NOMO-1 treated with DMSO at 0.1 percent for 48 hours (cell line): ENCODE data around the gene SUFU.
"Not testable (repeated sequence)": the region's sequence is repeated elsewhere in the genome, so short reads cannot be mapped to it uniquely, and the experiment has no call there.

Experiments used
- DNase-seq: peaks from one replicate; lab custom pipeline; 2025; ENCODE audit not compliant: unreplicated experiment; lab: John Stamatoyannopoulos, UW

The SUFU gene

DNA sequence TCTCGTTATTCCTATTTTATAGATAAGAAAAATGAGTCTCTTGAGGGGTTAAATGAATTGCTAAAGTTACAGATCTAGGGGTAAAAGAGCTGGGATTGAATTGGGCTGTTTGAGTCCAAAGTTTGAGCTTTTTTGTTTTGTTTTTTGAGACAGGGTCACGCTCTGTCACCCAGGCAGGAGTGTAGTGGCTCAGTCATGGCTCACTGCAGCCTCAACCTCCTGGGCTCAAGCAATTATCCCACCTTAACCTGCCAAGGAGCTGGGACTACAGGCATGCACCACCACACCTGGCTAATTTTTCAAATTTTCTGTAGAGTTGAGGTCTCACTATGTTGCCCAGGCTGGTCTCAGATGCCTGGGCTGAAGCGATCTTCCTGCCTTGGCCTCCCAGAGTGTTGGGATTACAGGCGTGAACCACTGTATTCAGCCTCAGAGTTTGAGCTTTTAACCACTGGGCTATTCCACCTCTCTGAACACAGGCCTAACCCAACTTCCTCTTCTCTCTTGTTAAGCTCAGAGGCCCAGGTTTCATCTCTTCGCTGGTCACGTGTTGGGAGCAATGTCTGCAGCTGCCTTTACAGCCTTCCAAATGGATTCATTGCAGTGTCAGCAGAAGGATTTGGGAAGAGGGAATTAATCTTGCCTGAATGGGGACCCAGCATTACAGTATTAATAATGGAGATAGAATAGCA, 8.0 kb downstream of the SUFU start:
- DNase-seq, result peak; percentile 85

DNA sequence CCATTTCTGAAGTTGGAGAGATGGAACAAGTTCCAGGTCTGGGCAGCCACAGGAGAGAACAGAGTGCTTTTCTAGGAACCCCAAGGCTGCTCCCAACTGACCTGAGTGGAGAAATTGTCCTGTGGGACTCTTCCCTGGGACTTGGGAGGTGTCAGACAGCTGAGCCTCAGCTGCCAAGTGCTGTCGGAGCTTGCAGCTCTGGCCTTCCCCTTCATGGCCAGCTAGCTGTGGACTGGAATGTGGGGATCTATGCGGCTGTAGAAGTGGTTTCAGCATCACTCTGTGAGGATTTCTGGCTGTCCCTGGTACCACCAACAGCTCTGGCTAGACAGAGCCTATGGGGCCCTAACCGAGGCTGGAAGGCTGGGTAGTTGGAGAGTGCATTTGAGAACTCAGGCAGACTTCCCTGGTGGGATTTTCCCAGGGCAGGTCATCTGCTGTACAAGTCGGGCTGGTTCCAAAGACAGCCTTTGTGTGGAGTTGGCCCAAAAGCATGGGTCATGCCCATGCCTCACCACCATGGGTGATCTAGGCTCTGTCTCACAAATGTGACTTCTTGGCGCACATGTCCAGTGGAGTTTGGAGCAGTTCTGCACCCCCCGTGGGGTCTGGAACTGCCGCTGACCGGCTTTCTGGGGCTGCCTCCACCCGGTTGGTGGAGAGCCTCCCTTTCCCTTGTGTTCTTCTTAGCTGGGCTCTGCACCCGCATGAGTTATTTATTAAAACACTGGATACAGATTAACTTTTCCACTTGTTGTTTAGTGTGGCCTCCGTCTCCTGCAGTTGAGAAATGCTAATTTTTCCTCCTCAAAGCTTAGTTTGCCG, 10.9 kb downstream of the SUFU start:
- no peak for DNase-seq

GRCh38 chr10:102515724-102516123, 12.0 kb downstream of the SUFU start:
- DNase-seq, result no peak

- no peak for DNase-seq
Measured at GRCh38 chr10:102517553-102517952, 13.8 kb downstream of the SUFU start.

DNA sequence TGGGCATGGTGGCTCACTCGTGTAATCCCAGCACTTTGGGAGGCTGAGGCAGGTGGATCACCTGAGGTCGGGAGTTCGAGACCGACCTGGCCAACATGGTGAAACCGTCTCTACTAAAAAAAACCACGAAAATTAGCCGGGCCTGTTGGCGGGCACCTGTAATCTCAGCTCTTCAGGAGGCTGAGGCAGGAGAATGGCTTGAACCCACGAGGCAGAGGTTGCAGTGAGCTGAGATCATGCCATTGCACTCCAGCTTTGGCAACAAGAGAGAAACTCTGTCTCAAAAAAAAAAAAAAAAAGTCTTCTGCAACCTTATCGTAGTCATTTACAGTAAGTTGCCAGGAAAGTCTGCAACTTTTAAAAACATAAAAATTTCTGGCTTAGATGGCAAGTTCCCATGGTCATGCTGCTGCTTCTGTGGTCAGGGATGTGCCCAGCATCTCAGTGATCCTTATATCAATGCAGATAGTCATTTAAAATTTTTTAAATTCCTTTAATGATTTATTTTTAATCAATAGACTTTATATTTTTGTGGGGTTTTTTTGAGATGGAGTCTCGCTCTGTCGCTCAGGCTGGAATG, 15.6 kb downstream of the SUFU start:
- DNase-seq, result no peak

DNA sequence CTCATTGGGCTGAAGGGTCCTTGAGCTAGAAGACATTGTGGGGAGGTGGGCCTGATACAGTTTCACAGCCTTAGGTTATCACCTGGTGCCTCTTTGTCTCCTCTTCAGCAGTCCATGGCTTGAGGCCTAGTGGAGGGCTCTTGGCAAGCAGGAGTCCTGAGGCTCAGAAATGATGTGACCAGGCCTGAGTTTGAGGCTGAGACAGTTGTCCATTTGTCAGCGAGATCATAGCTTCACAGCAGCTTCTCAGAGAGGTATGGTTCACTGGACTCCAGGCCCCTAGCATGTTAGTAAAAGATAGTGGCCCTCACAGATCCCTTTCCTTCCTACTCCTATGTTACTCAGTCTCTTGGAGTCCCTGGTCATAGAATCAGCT, 19.1 kb downstream of the SUFU start:
- no peak for DNase-seq

- DNase-seq, result no peak
Measured at GRCh38 chr10:102523250-102524029, 19.7 kb downstream of the SUFU start.

- no peak for DNase-seq
Measured at GRCh38 chr10:102524746-102525145, 21.0 kb downstream of the SUFU start.

DNA sequence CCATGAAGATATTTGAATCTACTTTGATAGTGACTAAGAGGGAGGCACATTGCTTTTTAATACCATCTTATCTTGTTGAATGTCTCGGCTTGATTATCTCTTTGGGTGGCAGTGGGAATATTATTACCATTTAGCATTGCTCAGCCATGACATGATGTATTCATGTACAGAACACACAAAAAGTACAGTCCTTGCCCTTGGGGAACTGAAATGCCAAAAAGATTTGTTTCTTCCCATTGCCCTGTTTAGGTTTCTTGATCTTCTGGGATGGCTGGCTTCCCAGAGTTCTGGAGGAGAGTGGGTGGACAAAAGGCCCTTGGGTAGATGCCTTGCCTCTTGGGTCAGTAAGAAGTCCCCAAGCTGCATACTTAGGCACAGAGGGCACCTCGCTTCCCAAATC, 23.8 kb downstream of the SUFU start:
- DNase-seq, result no peak

DNA sequence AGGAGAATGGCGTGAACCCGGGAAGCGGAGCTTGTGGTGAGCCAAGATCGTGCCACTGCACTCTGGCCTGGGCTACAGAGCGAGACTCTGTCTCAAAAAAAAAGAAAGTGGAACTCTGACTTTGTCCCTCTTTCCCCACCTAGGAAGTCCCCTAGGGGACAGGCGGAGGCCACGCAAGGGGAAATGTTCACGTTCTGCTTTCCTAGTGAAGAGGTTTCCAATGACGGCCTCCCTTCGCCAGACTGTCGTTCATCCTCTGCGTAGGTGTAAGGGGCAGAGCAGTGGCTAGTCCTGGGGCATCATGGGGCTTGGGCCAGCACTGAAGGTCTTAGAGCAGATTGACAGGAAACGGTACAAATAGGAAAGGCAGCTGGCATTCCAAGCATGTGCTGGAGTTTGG, 30.6 kb downstream of the SUFU start:
- DNase-seq, result no peak

DNA sequence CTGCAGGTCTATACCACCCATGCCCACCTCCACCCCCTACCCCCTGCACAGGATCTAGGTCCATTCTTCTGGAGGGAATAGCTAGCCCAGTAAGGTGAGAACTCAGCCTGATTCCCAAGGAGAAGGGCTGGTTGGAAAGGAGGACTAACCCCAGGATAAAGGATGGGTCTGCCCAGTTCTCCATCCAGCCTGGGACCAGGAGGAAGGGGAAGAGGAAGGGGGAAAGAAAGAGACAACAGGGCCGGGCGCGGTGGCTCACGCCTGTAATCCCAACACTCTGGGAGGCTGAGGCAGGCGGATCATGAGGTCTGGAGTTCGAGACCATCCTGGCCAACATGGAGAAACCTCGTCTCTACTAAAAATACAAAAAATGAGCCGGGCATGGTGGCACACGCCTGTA, 31.2 kb downstream of the SUFU start:
- DNase-seq, result not testable (repeated sequence)

GRCh38 chr10:102535481-102536147, 31.8 kb downstream of the SUFU start:
- no peak for DNase-seq

GRCh38 chr10:102537367-102537766, 33.6 kb downstream of the SUFU start:
- peak; percentile 22 for DNase-seq

DNA sequence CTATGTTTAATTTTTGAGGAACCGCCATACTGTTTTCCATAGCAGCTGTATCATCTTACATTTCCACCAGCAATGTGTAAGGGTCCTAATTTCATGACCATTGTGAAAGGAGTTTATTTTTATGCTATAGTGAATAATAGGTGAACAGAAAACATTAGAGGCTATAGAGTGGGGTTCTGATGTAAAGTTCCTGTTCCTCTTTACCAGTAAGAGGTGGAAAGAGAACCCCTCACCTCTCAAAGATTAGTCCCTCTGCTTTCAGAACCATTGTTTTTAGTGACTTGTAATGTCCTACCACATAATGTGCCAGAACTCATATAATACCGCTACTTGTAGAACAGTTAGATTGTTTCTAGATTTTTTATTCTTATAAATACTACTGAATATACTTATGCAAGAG, 34.2 kb downstream of the SUFU start:
- DNase-seq, result peak; percentile 50

DNA sequence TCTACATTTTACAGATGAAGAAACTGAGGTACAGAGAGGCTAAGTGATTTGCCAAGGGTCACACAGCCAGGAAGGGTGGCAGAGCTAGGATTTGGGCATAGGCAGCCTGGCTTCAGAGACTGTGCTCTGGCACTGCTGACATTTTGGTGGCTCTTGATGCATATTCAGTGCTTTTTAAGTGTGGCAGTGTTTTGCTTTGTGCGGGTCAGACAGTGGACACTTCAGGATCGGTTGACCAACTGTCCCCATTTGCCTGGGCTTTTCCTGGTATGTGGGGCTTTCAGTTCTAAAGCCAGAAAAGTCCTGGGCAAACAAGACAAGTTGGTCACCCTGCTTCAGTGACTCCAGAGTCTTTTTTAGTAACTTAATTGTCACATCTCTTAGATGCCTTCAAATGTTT, 35.0 kb downstream of the SUFU start:
- DNase-seq, result no peak

DNA sequence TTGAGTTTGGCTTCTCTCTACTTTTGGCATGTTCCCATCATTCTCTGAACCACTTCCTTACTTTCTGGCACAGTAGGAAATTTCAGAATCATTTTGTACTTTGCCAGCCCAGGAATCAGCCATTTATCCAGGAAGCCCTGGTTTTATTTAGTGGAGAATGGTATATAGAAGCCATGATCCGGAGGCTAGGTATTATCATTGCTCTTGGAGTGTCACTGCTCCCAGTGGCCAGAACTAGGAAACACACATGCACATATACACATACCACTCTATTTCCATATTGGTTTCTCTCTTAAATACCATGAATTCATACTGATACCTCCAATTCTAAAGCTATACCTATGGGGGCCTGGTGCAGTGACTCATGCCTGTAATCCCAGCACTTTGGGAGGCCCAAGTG, 36.3 kb downstream of the SUFU start:
- peak; percentile 4 for DNase-seq

GRCh38 chr10:102542800-102543418, 39.1 kb downstream of the SUFU start:
- no peak for DNase-seq

DNA sequence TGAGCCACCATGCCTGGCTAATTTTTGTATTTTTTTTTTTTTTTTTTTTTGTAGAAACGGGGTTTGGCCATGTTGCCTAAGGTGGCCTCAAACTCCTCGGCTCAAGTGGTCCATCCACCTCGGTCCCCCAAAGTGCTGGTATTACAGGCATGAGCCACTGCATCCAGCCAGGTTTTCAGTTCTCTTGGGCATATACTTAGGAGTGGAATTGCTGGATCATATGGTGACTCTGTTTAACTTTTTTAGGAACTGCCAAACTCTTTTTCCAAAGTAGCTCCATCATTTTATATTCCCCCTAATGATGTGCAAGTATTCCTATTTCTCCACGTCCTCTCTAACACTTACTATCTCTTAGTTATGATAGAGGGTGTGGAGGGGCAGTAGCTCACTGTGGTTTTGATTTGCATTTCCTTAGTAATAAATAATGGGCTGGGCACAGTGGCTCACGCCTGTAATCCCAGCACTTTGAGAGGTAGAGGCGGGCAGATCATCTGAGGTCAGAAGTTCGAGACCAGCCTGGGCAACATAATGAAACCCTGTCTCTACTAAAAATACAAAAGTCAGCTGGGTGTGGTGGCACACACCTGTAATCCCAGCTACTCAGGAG, 41.6 kb downstream of the SUFU start:
- DNase-seq, result no peak

DNA sequence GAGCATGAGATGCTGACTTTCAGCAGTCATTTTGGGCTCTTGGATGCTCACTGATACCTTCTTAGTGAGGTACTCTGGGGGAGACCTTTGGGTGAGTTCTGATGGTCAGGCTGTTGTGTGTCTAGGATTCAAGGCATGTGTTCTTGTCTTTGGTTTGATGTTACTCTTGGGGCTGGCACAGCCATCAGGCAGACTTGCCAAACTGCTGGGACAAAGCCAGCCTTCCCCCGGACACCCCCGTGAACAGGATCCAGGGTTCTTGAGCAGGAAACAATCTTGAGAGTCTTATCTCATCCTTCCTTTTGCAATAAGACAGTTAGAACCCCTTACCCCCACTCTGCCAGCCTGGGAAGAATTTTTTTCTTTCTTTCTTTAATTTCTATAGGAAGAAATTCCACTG, 42.2 kb downstream of the SUFU start:
- no peak for DNase-seq
